Progenitor cell of endocrine pancreas (in vitro differentiated cells): ENCODE data around the gene CTSD. TPM values are rescaled to one million over a fixed set of nuclear protein-coding genes. Genes with fewer than 3 reads are reported as not detected.
A peak's percentile ranks its signal among the peaks of the same experiment; 100 is the strongest.
"Not testable (repeated sequence)": the region's sequence is repeated elsewhere in the genome, so short reads cannot be mapped to it uniquely, and the experiment has no call there.

ENCODE experiments used
- DNase-seq: peaks from one replicate; pipeline ENCODE4 v3.0.0; 2021; ENCODE audit warnings: low spot score; ENCODE audit not compliant: unreplicated experiment
- H3K27ac Mint-ChIP-seq: 2 replicates; pipeline ENCODE4 v1.8.0; 2021; ENCODE audit warnings: mild to moderate bottlenecking, moderate library complexity, mixed read lengths
- H3K27me3 Mint-ChIP-seq: 2 replicates; pipeline ENCODE4 v1.8.0; 2021; ENCODE audit warnings: mixed read lengths
- H3K36me3 Mint-ChIP-seq: 2 replicates; pipeline ENCODE4 v1.8.0; 2022; ENCODE audit warnings: mixed read lengths; ENCODE audit not compliant: insufficient read depth
- H3K4me1 Mint-ChIP-seq: 2 replicates; pipeline ENCODE4 v1.8.0; 2021; ENCODE audit warnings: low read depth, mixed read lengths
- H3K4me3 Mint-ChIP-seq: 2 replicates; pipeline ENCODE4 v1.8.0; 2021; ENCODE audit warnings: low read depth, mild to moderate bottlenecking, moderate library complexity, mixed read lengths
- H3K9me3 Mint-ChIP-seq: 2 replicates; pipeline ENCODE4 v1.8.0; 2021; ENCODE audit warnings: low read depth, mixed read lengths
- long read RNA-seq: library from polyadenylated mRNA; unstranded; transcript quantifications from one replicate; pipeline ENCODE4 v2.0.0, GENCODE V29; 2020
- total RNA-seq: library from RNA; stranded (reverse); gene quantifications from 2 replicates; pipeline ENCODE4 v1.2.1, GENCODE V29; 2021
- TF ChIP-seq, protein P1 (sequence below): fragments of 200-600 bp; sonication (generic); IDR thresholded peaks from one replicate; pipeline ENCODE4 v1.5.0; 2021; ENCODE audit warnings: antibody characterized with exemption, mild to moderate bottlenecking; ENCODE audit not compliant: unreplicated experiment

Gene CTSD
- total RNA-seq: 158 and 163 TPM in 2 replicates
- long read RNA-seq, transcript CTSD-201 (9 exons, 2,123 nt): major isoform, 142 of 153 reads
- long read RNA-seq, partial matches to known transcripts: 7 of 153 reads
- long read RNA-seq, other reads (novel, unspliced or antisense): 3 of 153 reads

DNA sequence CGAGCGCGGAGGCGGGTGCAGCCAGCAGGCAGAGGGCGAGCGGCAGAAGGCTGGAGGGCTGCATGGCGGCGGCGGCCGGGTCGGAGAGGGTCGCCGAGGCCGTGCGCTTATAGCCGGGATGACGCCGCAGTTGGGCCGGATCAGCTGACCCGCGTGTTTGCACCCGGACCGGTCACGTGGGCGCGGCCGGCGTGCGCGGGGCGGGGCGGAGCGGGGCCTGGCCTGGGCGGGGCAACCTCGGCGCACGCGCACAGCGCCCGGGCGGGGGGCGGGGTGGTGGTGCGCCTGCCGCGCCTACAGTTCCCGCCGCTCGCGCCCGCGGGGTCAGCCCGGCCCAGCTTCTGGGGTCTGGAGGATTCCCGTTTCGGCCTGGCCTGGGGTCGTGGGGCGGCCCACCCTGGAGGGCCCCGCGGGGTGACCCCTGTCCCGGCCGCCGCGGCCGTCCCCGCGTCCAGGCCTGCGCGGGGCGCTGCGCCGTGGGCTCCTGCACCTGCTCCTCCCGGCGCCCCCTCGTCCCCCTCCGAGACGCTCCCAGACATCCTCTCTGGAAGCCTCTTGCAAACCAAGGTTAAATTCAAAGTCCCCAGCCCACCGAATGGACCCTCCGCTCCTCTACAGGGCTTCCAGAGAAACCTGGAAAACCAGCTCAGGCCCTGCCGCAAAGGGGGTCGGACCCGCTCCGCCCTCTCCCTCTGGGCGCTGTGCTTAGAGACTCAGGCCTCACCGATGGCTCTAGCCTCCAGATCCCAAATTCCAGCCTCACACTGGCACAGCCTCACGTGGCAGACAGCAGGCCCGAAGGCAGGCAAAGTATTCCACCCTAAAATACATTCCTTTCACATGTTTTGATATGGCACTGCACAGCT lies at the start of gene CTSD:
CTSD (minus strand) TSS at position 132 of the 866 bp plus-strand sequence; CDS start at position 64, 68 bp downstream.
- peak; percentile 84 for DNase-seq
- Mint-ChIP-seq H3K4me1 (peaks cover 3% of the 10 kb centered on the region), H3K4me3 (peak within 1 kb of the TSS; percentile 93), H3K27ac (peak within 1 kb of the TSS; percentile 98), H3K27me3 (peaks cover 4% of the 10 kb centered on the region), H3K36me3 (no peaks in the 10 kb centered on the region), H3K9me3 (no peaks in the 10 kb centered on the region)
- TF ChIP-seq, protein P1, sequence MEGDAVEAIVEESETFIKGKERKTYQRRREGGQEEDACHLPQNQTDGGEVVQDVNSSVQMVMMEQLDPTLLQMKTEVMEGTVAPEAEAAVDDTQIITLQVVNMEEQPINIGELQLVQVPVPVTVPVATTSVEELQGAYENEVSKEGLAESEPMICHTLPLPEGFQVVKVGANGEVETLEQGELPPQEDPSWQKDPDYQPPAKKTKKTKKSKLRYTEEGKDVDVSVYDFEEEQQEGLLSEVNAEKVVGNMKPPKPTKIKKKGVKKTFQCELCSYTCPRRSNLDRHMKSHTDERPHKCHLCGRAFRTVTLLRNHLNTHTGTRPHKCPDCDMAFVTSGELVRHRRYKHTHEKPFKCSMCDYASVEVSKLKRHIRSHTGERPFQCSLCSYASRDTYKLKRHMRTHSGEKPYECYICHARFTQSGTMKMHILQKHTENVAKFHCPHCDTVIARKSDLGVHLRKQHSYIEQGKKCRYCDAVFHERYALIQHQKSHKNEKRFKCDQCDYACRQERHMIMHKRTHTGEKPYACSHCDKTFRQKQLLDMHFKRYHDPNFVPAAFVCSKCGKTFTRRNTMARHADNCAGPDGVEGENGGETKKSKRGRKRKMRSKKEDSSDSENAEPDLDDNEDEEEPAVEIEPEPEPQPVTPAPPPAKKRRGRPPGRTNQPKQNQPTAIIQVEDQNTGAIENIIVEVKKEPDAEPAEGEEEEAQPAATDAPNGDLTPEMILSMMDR: no peak

DNA sequence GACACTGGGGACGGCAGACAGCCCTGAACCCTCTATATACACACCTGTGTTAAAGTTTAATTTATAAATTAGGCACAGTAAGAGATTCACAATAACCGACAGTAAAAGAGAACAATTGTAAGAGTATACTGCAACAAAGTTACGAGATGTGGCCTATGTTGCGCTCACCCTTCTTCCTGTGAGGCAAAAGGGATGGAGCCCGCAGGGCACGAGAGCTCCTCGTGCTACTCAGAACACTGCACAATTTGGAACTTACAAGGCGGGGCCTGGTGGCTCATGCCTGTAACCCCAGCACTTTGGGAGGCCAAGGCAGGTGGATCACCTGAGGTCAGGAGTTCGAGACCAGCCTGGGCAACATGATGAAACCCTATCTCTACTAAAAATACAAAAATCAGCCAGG lies 49.6 kb upstream of the CTSD start:
- not testable (repeated sequence) for DNase-seq, H3K9me3 Mint-ChIP-seq, H3K36me3 Mint-ChIP-seq, H3K4me1 Mint-ChIP-seq, H3K27ac Mint-ChIP-seq, H3K4me3 Mint-ChIP-seq
- H3K27me3 Mint-ChIP-seq: peaks cover 18% of the 10 kb centered on the region

DNA sequence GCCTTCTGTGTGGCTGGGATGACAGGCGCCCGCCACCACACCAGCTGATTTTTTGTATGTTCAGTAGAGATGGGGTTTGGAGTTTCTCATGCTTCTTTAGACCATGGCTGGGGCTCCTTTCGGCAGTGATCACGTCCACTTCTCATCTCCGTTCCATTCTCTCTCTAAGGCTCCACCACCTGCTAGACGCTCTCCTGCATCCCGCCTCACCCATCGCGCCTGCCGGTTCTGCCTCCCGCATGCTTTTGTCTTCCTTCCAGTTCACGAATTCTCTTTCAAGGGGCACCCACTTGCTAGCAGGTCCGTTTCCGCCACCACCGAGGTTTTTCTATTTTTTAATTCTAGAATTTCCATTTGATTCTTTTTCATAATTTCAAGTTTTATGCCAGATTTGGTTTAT lies 49.1 kb upstream of the CTSD start:
- Mint-ChIP-seq H3K4me3 (no peak overlapping the region), H3K4me1 (peaks cover 3% of the 10 kb centered on the region), H3K27me3 (peaks cover 21% of the 10 kb centered on the region), H3K9me3 (peaks cover 3% of the 10 kb centered on the region), H3K36me3 (no peaks in the 10 kb centered on the region), H3K27ac (no peak overlapping the region)
- no peak for DNase-seq
- TF ChIP-seq, protein P1: no peak

DNA sequence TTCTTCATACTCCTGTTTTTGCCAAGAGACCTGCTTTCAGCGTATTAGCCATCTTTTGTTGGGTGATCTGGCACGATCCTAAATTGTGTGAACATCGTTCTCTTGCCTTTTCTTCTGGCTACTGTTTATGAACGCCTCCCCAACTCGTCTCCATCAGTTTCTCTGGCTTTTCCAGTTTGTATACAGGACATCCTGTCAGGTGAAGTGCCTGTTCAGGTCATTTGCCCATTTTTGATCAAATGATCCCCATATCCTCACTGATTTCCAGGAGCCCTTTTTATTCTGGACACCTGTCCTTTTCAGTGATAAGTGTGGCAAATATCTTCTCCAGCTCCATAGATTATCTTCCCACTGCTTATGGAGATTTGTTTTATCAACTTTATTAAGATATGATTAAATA lies 48.5 kb upstream of the CTSD start:
- TF ChIP-seq, protein P1: no peak

DNA sequence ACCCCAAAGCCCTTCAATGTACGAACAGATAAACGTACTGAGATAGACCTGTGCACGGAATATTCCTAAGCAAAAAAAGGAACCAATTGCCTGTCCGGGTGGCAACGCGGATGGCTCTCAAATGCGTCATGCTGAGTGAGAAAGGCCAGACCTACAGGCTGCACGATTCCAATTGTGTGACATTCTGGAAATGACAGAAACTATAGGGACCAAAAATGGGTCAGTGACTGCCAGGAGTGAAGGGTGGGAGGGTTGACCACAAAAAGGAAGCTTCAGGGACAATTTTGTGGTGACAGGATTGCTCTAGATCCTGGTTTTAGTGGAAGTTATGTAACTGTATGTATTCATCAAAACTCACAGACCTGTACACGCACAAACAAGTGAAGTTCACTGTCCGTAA lies 47.0 kb upstream of the CTSD start:
- DNase-seq: no peak
- no peak overlapping the region for H3K4me3 Mint-ChIP-seq
- H3K27me3 Mint-ChIP-seq: peaks cover 28% of the 10 kb centered on the region
- TF ChIP-seq, protein P1: no peak
- H3K27ac Mint-ChIP-seq: no peak overlapping the region
- no peaks in the 10 kb centered on the region for H3K36me3 Mint-ChIP-seq
- H3K9me3 Mint-ChIP-seq: peaks cover 3% of the 10 kb centered on the region
- peaks cover 8% of the 10 kb centered on the region for H3K4me1 Mint-ChIP-seq

More for the DNA sequence above, 48.5 kb upstream of the CTSD start:
- Mint-ChIP-seq H3K27me3 (peaks cover 26% of the 10 kb centered on the region), H3K9me3 (peaks cover 3% of the 10 kb centered on the region), H3K4me1 (peaks cover 6% of the 10 kb centered on the region), H3K4me3 (no peak overlapping the region), H3K36me3 (no peaks in the 10 kb centered on the region), H3K27ac (no peak overlapping the region)
- no peak for DNase-seq
